KMS-11 (cell line): ENCODE measurements around the gene POLR2C.

Source experiments
- H2AFZ ChIP-seq: fragments of 200-600 bp; sonication (generic); 2 replicates; pipeline ENCODE4 v1.6.1; 2016; ENCODE audit warnings: antibody characterized with exemption, mixed run types, low read depth
- H3K27ac ChIP-seq: fragments of 200-600 bp; sonication (generic); 2 replicates; pipeline ENCODE4 v1.6.1; 2016; ENCODE audit warnings: mild to moderate bottlenecking, mixed run types
- H3K27me3 ChIP-seq: fragments of 200-600 bp; sonication (generic); 2 replicates; pipeline ENCODE4 v1.6.1; 2017; ENCODE audit warnings: mild to moderate bottlenecking, low read depth, mixed run types, moderate library complexity; ENCODE audit not compliant: insufficient read depth
- H3K36me3 ChIP-seq: fragments of 200-600 bp; sonication (generic); 2 replicates; pipeline ENCODE4 v1.6.1; 2017; ENCODE audit warnings: mild to moderate bottlenecking, mixed run types; ENCODE audit not compliant: insufficient read depth
- H3K4me1 ChIP-seq: fragments of 200-600 bp; sonication (generic); 2 replicates; pipeline ENCODE4 v1.6.1; 2016; ENCODE audit warnings: mild to moderate bottlenecking, low read depth, mixed run types; ENCODE audit not compliant: poor library complexity, severe bottlenecking
- H3K4me2 ChIP-seq: fragments of 200-600 bp; sonication (generic); 2 replicates; pipeline ENCODE4 v1.7.0; 2016; ENCODE audit warnings: mild to moderate bottlenecking, mixed run types
- H3K4me3 ChIP-seq: fragments of 200-600 bp; sonication (generic); IDR thresholded peaks from 2 replicates; pipeline ENCODE4 v1.6.1; 2017; ENCODE audit warnings: low read depth, low read length, mixed read lengths; ENCODE audit not compliant: insufficient read depth
- H3K79me2 ChIP-seq: fragments of 200-600 bp; sonication (generic); 2 replicates; pipeline ENCODE4 v1.6.1; 2016; ENCODE audit warnings: low read depth, mixed run types; ENCODE audit not compliant: insufficient read depth
- H3K9ac ChIP-seq: fragments of 200-600 bp; sonication (generic); 2 replicates; pipeline ENCODE4 v1.6.1; 2016; ENCODE audit warnings: mild to moderate bottlenecking, mixed run types
- H4K20me1 ChIP-seq: fragments of 200-600 bp; sonication (generic); 2 replicates; pipeline ENCODE4 v1.6.1; 2016; ENCODE audit warnings: mild to moderate bottlenecking, mixed run types; ENCODE audit not compliant: insufficient read depth
- TF ChIP-seq, protein P1 (sequence below): fragments of 200-600 bp; sonication (generic); conservative IDR thresholded peaks from 2 replicates; pipeline ENCODE4 v1.6.1; 2017; ENCODE audit warnings: low read depth, mild to moderate bottlenecking, antibody characterized with exemption, low read length, moderate library complexity, mixed read lengths

Gene POLR2C

DNA sequence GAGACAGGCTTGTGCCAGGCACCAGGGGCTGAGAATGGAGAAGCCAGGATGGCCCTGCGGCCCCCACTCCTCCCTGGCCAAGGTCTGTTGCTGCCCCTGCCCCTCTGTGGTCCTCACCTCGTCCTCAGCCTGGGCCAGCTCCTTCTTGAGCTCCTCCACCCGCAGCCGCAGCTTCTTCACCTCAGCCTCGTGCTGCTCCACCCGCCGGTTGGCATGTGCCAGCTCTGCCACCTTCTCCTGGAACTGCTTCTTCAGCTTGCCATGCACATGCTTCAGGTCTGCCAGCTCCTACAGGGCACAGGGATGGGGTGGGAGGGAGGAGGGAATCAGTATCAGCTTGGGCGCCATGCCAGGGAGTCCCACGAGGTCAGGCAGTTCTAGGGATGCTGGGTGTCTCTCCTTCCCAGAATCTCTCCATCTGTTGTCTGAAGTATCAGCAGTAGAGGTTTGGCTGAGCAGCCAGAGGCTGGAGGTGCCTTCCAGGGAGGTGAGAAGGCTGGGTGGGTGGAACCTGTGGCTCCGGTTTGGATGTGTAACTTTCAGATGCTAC is 53.8 kb downstream of the POLR2C start:
- Histone ChIP-seq H2AFZ (no peak overlapping the region), H3K36me3 (no peaks in the 10 kb centered on the region), H3K4me1 (no peaks in the 10 kb centered on the region), H3K4me3 (no peak overlapping the region), H3K4me2 (no peak overlapping the region), H3K27me3 (no peaks in the 10 kb centered on the region), H4K20me1 (no peaks in the 10 kb centered on the region), H3K27ac (no peak overlapping the region), H3K9ac (no peak overlapping the region), H3K79me2 (no peaks in the 10 kb centered on the region)
- TF ChIP-seq, protein P1, sequence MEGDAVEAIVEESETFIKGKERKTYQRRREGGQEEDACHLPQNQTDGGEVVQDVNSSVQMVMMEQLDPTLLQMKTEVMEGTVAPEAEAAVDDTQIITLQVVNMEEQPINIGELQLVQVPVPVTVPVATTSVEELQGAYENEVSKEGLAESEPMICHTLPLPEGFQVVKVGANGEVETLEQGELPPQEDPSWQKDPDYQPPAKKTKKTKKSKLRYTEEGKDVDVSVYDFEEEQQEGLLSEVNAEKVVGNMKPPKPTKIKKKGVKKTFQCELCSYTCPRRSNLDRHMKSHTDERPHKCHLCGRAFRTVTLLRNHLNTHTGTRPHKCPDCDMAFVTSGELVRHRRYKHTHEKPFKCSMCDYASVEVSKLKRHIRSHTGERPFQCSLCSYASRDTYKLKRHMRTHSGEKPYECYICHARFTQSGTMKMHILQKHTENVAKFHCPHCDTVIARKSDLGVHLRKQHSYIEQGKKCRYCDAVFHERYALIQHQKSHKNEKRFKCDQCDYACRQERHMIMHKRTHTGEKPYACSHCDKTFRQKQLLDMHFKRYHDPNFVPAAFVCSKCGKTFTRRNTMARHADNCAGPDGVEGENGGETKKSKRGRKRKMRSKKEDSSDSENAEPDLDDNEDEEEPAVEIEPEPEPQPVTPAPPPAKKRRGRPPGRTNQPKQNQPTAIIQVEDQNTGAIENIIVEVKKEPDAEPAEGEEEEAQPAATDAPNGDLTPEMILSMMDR = no peak

DNA sequence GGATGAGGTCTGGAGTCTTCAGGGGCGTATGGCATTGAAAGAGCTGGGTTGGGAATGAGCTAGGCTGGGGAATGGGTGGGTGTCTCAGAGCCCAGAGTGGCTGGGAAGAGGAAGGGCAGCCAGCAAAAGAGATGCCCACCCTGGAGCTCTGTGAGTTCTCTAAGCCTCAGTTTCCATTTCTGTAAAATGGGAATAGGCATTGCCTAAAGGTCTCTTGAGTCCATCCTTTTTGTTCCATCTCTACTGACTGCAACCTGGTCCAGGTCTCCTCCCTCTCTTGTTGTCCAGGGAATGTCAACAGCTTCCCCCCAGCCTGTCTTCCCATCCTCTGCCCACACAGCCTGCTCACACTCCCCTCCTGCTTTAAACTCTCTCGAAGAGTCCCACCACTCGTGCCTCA is 54.3 kb downstream of the POLR2C start:
- Histone ChIP-seq H3K79me2 (no peaks in the 10 kb centered on the region), H3K4me2 (no peak overlapping the region), H3K4me1 (no peaks in the 10 kb centered on the region), H3K27me3 (no peaks in the 10 kb centered on the region), H3K36me3 (no peaks in the 10 kb centered on the region), H2AFZ (no peak overlapping the region), H3K4me3 (no peak overlapping the region), H3K27ac (no peak overlapping the region), H3K9ac (no peak overlapping the region), H4K20me1 (no peaks in the 10 kb centered on the region)
- TF ChIP-seq, protein P1 = no peak

DNA sequence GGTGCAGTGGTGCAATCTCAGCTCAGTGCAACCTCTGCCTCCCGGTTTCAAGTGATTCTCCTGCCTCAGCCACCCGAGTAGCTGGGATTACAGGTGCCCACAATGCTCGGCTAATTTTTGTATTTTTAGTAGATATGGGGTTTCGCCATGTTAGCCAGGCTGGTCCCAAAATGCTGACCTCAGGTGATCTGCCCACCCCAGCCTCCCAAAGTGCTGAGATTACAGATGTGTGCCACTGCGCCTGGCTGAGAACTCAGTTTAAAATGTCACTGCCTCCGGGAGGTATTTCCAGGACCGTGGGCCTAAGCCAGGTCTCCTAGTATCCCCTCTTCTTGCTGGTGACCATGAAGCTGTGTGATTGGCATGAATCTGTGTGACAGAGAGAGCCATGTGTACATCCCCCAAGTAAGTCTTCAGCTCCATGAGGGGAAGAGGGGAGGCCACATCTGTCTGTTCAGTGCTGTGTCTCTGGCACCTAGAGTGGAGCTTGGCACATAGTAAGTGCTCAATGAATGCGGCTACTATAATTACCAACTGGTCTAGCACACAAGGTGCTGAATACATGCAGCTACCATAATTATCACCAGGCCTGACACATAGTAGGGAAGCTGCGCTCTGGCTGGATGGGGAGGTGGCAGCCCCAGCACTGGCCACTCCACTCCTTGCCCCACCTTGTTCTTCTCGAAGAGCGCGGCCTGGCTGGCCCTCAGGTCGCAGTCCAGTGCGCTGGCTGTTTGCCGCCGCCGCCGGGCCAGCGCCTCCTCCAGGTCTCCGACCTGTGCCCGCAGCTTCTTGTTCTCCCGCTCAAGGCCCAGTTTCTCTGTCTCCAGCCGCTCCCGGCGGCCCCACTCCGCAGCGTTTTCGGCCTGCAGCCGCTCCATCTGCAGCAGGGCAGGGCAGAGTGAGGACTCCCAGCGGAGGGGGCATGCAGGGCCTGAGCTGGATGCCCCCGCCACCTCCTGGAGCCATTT is 55.2 kb downstream of the POLR2C start:
- no peak overlapping the region for H3K4me2 ChIP-seq
- no peak overlapping the region for H2AFZ ChIP-seq
- H3K27me3 ChIP-seq = no peaks in the 10 kb centered on the region
- TF ChIP-seq, protein P1 = no peak
- no peaks in the 10 kb centered on the region for H4K20me1 ChIP-seq
- H3K36me3 ChIP-seq = no peaks in the 10 kb centered on the region
- H3K27ac ChIP-seq = no peak overlapping the region
- no peaks in the 10 kb centered on the region for H3K79me2 ChIP-seq
- no peak overlapping the region for H3K9ac ChIP-seq
- no peak overlapping the region for H3K4me3 ChIP-seq
- no peaks in the 10 kb centered on the region for H3K4me1 ChIP-seq

DNA sequence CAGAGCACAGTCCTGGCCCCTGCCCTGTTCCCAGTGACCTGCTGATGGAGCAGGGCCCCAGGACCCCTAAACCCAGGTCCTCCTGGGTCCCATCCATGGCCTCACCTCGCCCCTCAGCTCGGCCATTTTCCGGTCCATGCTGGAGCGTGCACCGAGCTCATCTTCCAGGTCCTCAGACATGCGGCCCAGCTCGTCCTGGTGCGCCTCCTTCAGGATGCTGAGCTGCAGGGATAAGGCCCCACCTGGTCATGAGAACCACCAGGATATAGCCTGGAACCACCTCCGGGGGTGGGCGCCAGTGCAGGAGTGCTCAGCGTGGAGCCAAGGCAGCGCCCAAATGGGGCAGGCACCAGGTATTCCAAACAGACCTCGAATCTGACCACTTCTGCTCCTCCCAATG is 56.0 kb downstream of the POLR2C start:
- H3K4me1 ChIP-seq = no peaks in the 10 kb centered on the region
- no peak overlapping the region for H3K4me3 ChIP-seq
- H3K27me3 ChIP-seq = no peaks in the 10 kb centered on the region
- H4K20me1 ChIP-seq = no peaks in the 10 kb centered on the region
- H3K4me2 ChIP-seq = no peak overlapping the region
- H2AFZ ChIP-seq = no peak overlapping the region
- H3K79me2 ChIP-seq = no peaks in the 10 kb centered on the region
- H3K27ac ChIP-seq = no peak overlapping the region
- TF ChIP-seq, protein P1 = no peak
- H3K9ac ChIP-seq = no peak overlapping the region
- no peaks in the 10 kb centered on the region for H3K36me3 ChIP-seq
